GM19452 (cell line): Measurements from ENCODE around the gene PPFIA2.

Experiments used
- ATAC-seq: cut with Tn5 transposase; IDR thresholded peaks from one replicate; pipeline ENCODE4 v1.9.1; 2021; ENCODE audit not compliant: unreplicated experiment

The PPFIA2 gene

DNA sequence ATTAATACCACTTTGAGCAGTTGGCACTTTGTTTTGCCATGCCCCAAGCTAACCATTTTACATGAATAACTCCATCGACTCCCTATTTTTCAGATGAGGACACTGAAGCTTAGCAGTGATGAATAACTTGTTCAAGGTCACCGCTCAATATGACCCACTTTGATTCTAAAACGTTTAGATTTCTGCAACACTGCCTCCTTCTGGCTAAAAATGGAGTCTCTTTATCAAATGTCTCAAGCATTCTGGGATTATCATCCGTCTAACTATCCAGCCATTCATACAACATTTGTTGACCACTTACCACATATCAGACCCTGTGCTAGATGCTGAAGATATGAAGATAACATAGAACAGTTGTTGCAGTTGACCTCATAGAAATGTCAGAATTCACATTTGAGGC is 298.0 kb downstream of the PPFIA2 start:
- ATAC-seq: no peak

DNA sequence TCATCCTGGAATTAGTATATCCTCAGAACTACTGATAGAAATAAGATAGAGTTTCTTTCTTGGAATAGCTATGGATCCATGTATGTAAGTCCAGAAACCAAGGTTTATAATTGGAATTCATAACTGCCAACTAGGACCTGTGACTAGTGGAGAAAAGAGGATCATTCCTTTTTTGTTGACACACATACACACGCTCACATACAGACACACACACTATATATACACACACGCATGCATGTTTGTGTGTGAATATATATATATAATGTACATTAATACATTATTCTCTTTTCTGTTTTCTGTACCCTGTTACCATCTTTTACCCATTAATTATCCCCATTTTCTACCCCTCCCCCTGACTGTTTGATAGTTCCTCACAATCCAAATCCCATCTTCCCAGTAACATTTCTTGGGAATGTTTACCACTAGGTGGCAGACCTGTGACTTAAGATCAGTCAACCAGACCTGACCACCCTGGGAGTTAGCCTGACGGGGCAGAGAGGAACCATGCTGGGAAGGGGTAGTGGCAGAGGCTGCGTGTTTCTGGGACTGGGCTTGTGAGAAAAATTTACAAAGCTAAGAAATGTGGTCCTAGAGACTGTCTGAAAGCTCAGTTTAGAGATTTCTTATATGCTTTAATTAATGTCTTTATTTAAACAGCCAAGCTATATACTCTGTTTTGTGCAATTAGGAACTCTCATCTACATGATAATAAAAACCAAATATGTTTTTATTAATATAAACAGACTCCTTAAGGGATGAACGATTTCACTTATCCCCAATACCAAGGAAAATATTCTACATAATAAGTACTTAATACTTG is 308.0 kb downstream of the PPFIA2 start:
- ATAC-seq: no peak

GRCh38 chr12:81441629-81442028 is 317.5 kb downstream of the PPFIA2 start:
- ATAC-seq: no peak

DNA sequence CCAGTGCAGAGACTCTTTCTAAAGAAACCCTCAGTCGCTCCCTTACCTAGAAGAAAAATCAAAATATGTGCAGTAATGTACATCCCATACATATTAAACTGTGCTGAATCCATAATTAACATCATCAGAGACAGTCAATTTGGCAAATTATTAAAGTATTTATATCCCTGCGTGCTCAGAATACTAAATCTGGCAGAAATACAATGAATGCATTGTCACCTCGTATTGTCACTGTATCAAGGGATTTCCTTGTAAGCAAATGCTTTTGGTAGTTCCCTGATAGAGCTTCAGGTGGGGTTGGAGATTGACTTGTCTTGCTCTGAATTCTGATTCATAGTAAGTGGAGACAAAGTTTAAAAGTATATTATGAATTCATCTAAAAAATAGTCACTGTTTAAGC is 319.1 kb downstream of the PPFIA2 start:
- ATAC-seq: no peak

DNA sequence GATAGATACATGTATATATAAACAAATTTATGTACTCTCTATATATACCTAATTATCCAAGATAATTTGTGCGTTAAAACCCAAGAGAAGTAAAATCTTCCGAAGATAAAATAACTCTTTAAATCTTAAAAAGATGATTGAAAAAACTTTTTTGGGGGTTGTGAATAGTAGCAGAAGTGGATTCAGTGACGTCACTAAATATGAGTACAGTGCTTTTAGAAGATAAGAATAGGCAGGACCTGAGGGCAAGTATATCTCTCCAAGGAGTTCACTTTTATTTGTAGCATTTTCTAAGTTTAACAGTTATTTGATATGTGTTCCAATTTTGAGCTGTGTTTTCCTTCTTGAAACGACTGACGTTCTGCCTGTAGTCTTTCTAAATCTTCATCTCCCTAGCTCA is 319.8 kb downstream of the PPFIA2 start:
- no peak for ATAC-seq

- no peak for ATAC-seq
These were observed 342.1 kb downstream of the PPFIA2 start for GRCh38 chr12:81417056-81417455.

GRCh38 chr12:81416571-81416970 is 342.6 kb downstream of the PPFIA2 start:
- no peak for ATAC-seq

GRCh38 chr12:81414441-81414840 is 344.7 kb downstream of the PPFIA2 start:
- no peak for ATAC-seq

DNA sequence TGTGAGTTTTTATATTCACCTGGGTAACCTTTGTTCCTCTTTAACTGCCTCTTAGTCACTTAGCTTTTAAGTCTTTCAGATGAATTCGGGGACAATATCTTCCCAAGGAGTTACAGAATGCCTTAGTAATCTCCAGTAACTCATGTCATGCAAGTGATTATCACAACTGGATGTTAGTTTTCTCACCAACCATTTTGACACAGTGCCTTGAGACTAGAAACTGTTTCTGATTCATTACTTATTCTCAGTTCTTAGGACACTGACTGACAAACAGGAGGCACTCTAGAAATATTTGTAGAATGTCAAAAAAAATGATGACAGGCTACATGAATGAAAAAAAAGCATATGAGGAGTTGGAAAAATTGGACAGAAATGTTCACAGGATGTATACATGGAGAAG is 346.2 kb downstream of the PPFIA2 start:
- ATAC-seq: no peak

- ATAC-seq: no peak
These were observed 355.8 kb downstream of the PPFIA2 start for GRCh38 chr12:81403348-81403747.

DNA sequence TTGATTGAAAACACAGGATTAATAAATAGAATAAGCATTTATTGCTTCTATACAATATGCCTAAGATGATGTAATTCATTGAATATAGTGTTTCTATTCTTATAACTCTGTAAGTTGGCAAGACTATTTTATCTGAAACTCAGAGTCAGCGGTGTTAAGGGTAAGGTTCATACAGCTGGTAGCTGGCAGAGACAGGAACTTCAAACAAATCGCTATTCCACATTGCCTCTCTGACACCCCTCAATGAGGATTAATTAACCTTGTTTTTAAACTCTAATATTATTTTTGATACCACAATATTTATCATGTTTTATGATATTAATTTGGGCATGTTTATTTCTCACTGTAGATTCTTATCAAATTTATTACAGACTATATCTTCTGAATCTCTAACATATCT is 357.9 kb downstream of the PPFIA2 start:
- ATAC-seq: no peak

GRCh38 chr12:81400024-81400423 is 359.1 kb downstream of the PPFIA2 start:
- no peak for ATAC-seq

GRCh38 chr12:81395431-81395830 is 363.7 kb downstream of the PPFIA2 start:
- no peak for ATAC-seq

- no peak for ATAC-seq
These were observed 369.5 kb downstream of the PPFIA2 start for GRCh38 chr12:81389550-81390099.

- no peak for ATAC-seq
These were observed 373.0 kb downstream of the PPFIA2 start for GRCh38 chr12:81386101-81386500.

DNA sequence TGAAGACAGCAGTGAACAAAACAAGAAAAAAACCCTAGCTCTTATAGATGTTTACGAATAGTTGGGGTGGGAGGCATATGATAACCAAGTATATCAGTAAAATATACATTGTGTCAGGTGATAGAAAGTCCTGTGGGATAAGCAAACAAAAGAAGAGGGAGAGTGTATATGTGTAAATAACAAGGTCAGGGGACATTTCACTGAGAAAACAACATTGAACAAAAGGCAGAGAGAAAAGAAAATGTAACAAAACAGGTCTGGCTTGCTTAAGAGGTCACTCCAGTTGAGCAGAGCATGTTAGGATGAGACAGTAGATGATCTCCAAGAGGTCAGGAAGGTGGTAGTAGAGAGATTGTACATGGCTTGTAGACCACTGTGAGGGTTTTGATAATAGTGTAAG is 377.2 kb downstream of the PPFIA2 start:
- no peak for ATAC-seq

DNA sequence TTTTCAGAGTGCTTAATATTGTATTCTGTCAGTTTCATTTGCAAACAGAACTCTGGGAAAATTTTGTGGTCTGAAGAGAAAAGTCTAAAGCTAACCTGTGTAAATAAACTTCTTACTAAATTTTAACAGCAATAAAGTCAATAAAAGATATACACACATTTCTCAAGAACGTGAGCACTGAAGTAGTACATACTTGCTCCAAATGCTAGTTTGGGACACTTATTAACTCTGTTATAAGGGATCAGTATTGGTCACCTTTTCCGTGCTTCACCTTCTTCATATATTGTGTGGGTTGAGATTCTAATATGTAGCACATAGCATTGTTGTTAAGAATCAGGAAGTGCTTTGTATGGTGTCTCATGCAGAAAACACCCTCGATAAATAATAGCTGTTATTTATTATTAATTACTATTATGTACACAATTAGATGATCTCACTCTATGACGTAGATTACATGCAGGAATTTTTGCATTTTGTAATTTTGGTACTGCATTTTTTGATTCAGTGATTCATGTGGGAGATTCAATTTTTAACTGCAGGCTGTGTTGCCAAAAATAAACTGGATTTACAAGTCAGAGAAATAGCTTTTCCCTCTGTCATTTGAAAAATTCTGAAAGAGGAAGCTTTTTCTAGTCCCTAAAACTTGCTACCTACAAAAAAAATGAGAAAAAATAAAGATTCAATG is 380.4 kb downstream of the PPFIA2 start:
- ATAC-seq: no peak

GRCh38 chr12:81377771-81378170 is 381.4 kb downstream of the PPFIA2 start:
- ATAC-seq: no peak

- no peak for ATAC-seq
These were observed 383.2 kb downstream of the PPFIA2 start for GRCh38 chr12:81375969-81376368.

GRCh38 chr12:81370456-81370855 is 388.7 kb downstream of the PPFIA2 start:
- ATAC-seq: no peak

DNA sequence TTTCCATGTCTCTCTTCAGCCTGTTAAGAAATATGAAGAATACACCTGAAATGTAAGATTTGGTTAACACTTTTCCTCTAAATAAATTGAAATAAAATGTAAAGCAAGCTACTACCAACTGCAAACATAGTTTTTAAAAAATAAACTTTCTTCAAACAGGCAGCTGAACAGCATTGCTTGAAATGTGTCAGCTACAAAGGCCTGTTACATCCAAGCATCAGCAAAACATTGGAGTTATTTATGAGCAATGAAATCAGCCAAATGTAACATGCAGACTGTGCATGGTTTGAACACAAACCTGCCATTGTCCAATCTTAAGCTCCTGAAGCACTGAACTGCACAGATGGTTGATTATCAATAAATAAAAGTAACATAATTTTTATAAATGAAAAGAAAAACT is 390.0 kb downstream of the PPFIA2 start:
- ATAC-seq: no peak

DNA sequence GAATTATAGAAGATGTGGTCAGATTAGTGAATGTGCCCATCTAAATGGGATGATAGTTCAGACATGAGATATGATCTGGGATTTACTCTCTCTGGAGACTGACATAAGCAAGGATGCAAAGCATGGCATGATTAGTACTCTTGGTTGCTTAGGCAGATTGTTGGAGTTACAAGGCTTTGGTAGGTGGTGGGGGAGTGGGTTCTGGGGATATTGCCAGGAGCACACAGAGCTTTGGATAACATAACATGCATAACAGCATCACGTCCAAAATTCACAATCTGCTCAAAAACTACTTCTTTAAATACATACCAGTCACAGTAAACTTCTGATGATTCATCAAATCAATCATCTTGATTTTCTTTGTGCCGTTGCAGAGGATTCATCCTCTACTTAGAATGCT is 393.9 kb downstream of the PPFIA2 start:
- ATAC-seq: no peak
